ENCODE data around the gene RGS14.
"Not testable (repeated sequence)": the region's sequence is repeated elsewhere in the genome, so short reads cannot be mapped to it uniquely, and the experiment has no call there.

RGS14 gene

GRCh38 chr5:177328545-177329231, 29.0 kb upstream of the RGS14 start:
- no peak for DNase-seq

GRCh38 chr5:177329883-177330282, 27.8 kb upstream of the RGS14 start:
- DNase-seq, result no peak

GRCh38 chr5:177330991-177331842, 26.5 kb upstream of the RGS14 start:
- no peak for DNase-seq

GRCh38 chr5:177332031-177332895, 25.5 kb upstream of the RGS14 start:
- no peak for DNase-seq

- DNase-seq, result no peak
Observed at GRCh38 chr5:177332896-177333260, 24.8 kb upstream of the RGS14 start.

GRCh38 chr5:177333420-177334154, 24.1 kb upstream of the RGS14 start:
- DNase-seq, result no peak

- DNase-seq, result no peak
Observed at GRCh38 chr5:177334155-177334551, 23.6 kb upstream of the RGS14 start.

GRCh38 chr5:177334781-177335700, 22.7 kb upstream of the RGS14 start:
- DNase-seq, result no peak

- DNase-seq, result no peak
Observed at GRCh38 chr5:177335701-177336065, 22.0 kb upstream of the RGS14 start.

GRCh38 chr5:177336112-177336511, 21.6 kb upstream of the RGS14 start:
- DNase-seq, result no peak

- no peak for DNase-seq
Observed at GRCh38 chr5:177336603-177337494, 20.9 kb upstream of the RGS14 start.

- no peak for DNase-seq
Observed at GRCh38 chr5:177338251-177339106, 19.2 kb upstream of the RGS14 start.

- no peak for DNase-seq
Observed at GRCh38 chr5:177339107-177339638, 18.6 kb upstream of the RGS14 start.

GRCh38 chr5:177343000-177343399, 14.7 kb upstream of the RGS14 start:
- not testable (repeated sequence) for DNase-seq

- DNase-seq, result no peak
Observed at GRCh38 chr5:177343777-177344176, 13.9 kb upstream of the RGS14 start.

- no peak for DNase-seq
Observed at GRCh38 chr5:177344891-177345290, 12.8 kb upstream of the RGS14 start.

GRCh38 chr5:177346820-177347219, 10.9 kb upstream of the RGS14 start:
- no peak for DNase-seq

GRCh38 chr5:177347699-177348098, 10.0 kb upstream of the RGS14 start:
- no peak for DNase-seq

- DNase-seq, result no peak
Observed at GRCh38 chr5:177349362-177349647, 8.4 kb upstream of the RGS14 start.

GRCh38 chr5:177349762-177350161, 8.0 kb upstream of the RGS14 start:
- DNase-seq, result no peak
